HepG2 (cell line): ENCODE data around the gene RGS10.

Source experiments
- PCBP2 ChIP-seq: fragments of 200-400 bp; formaldehyde crosslinking; optimal IDR thresholded peaks from 2 replicates; pipeline ENCODE3; 2018; ENCODE audit warnings: low read length, low read depth; ENCODE audit not compliant: poor library complexity, severe bottlenecking
- TF ChIP-seq, protein P1 (sequence below): conservative IDR thresholded peaks from 2 replicates; pipeline ENCODE4 v1.6.1; 2018; ENCODE audit warnings: missing genetic modification reagents

DNA sequence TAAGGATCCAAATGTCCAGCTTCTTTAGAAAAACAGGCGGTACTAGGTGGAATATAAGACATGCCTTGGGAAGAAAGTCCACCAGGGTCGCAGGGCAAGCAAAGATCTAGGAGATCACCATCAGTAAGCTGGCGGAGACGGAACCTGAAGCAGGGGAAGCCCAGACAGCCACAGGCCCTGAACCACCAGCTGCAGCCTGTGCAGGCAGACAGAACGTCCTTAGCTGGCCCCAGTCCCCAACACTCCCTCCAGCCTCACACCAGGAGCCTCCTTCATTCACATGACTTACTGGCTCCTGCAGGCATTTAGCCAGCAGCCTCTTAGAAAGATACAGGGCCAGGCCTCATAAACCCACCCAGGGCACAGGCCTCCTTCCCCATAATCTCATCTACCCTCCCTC is 17.4 kb downstream of the RGS10 start:
- TF ChIP-seq, protein P1, sequence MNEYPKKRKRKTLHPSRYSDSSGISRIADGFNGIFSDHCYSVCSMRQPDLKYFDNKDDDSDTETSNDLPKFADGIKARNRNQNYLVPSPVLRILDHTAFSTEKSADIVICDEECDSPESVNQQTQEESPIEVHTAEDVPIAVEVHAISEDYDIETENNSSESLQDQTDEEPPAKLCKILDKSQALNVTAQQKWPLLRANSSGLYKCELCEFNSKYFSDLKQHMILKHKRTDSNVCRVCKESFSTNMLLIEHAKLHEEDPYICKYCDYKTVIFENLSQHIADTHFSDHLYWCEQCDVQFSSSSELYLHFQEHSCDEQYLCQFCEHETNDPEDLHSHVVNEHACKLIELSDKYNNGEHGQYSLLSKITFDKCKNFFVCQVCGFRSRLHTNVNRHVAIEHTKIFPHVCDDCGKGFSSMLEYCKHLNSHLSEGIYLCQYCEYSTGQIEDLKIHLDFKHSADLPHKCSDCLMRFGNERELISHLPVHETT (CRISPR knock-in tag): no peak
- TF ChIP-seq PCBP2: no peak
